ENCODE results near the gene TSPAN3. TPM values are rescaled to one million over a fixed set of nuclear protein-coding genes. Genes with fewer than 3 reads are reported as not detected.

Gene TSPAN3
- total and polyA plus RNA-seq, 2 donors (not counting 1 experiment from before 2014, with no cell fraction given): 109 to 130 TPM

- peaks cover 7 to 48% of the 10 kb centered on the region in 2 donors for H3K4me1 ChIP-seq (ENCODE audit: control insufficient read depth in 2 of 2, insufficient read depth in 2 of 2, low read length in 2 of 2)
- H3K27me3 ChIP-seq (replicated peaks in 1 of 4; ENCODE audit: control extremely low read depth in 1 of 4, control insufficient read depth in 3 of 4, insufficient read depth in 4 of 4, low read length in 3 of 4): no peaks in the 10 kb centered on the region
- H3K4me3 ChIP-seq (ENCODE audit: control extremely low read depth in 1 of 5, extremely low read depth in 1 of 5, insufficient read depth in 1 of 5, low read depth in 2 of 5, low read length in 4 of 5): no peak overlapping the region
- H3K79me2 ChIP-seq (ENCODE audit: control insufficient read depth, insufficient read depth, low read length): peaks cover 22% of the 10 kb centered on the region
- no peak for TF ChIP-seq CTCF (IDR thresholded peaks at IDR 0.05)
- no peak for TF ChIP-seq EZH2 (IDR thresholded peaks at IDR 0.05; ENCODE audit: borderline replicate concordance, insufficient read depth, low read depth, low read length, poor library complexity, severe bottlenecking)
- no peak overlapping the region for H3K27ac Mint-ChIP-seq
- ATAC-seq (ENCODE audit: low read depth) (no peak), DNase-seq (no peak)
- no peak overlapping the region for H3K4me2 ChIP-seq (replicated peaks; ENCODE audit: low read depth, low read length, poor library complexity, severe bottlenecking)
- H3K4me3 Mint-ChIP-seq: no peak overlapping the region
- H4K20me1 ChIP-seq (ENCODE audit: control insufficient read depth, insufficient read depth, low read length, poor library complexity, severe bottlenecking): peaks cover 56% of the 10 kb centered on the region
- no peaks in the 10 kb centered on the region for H3K9me3 ChIP-seq (ENCODE audit: control extremely low read depth in 1 of 3, control insufficient read depth in 2 of 3, insufficient read depth in 1 of 3, low read length in 2 of 3)
- H3K36me3 ChIP-seq (replicated peaks in 1 of 2; ENCODE audit: control extremely low read depth in 1 of 2, control insufficient read depth in 1 of 2, extremely low read depth in 1 of 2, insufficient read depth in 2 of 2, low read length in 1 of 2): peaks cover 0 to 41% of the 10 kb centered on the region in 2 experiments
- no peaks in the 10 kb centered on the region for H3K27me3 Mint-ChIP-seq
- H3K27ac ChIP-seq (ENCODE audit: low read length in 2 of 2): no peak overlapping the region
- intact Hi-C loops (cut with micrococcal nuclease): no loop called here
- CTCF ChIA-PET: interaction anchor here (1.1 to 3.0 kb wide), 2 partner anchors 11 to 523 kb away, joined by 4 to 12 read pairs; no protein-coding TSS in a partner anchor
- POLR2A ChIA-PET: no interaction called here
- 79% methylated on average over 5 of the region's 6 CpGs for WGBS (ENCODE audit: insufficient coverage)
- peaks cover 22% of the 10 kb centered on the region for H3K4me1 Mint-ChIP-seq
- no peak overlapping the region for H2AFZ ChIP-seq (ENCODE audit: insufficient read depth, low read depth, low read length, poor library complexity, severe bottlenecking)
- H3K9ac ChIP-seq (ENCODE audit: low read length): no peak overlapping the region
- no peaks in the 10 kb centered on the region for H3K9me3 Mint-ChIP-seq (ENCODE audit: insufficient read depth)
These were observed 50.4 kb downstream of the TSPAN3 start for GRCh38 chr15:77020348-77021087.

Data from B cell (primary cell).